Hippocampal formation (tissue), 2 donors: ENCODE results near the gene ZIC1.

Experiments used
- DNase-seq, 2 donors: peaks; one replicate each; lab custom pipeline; 2025; lab: John Stamatoyannopoulos, UW

ZIC1 gene

GRCh38 chr3:147409143-147410115 is at the start of gene ZIC1:
ZIC1 (plus strand) TSS chr3:147409365; CDS start chr3:147410113, 748 bp downstream.
- DNase-seq, result peak; percentile 55 to 69

GRCh38 chr3:147360051-147360439 is 49.1 kb upstream of the ZIC1 start:
- no peak for DNase-seq

- no peak for DNase-seq
Observed at GRCh38 chr3:147360646-147361453, 48.3 kb upstream of the ZIC1 start.

- DNase-seq, result no peak
Observed at GRCh38 chr3:147361454-147362420, 47.4 kb upstream of the ZIC1 start.

GRCh38 chr3:147364771-147365170 is 44.4 kb upstream of the ZIC1 start:
- no peak for DNase-seq

- no peak for DNase-seq
Observed at GRCh38 chr3:147365196-147366115, 43.7 kb upstream of the ZIC1 start.

- DNase-seq, result no peak
Observed at GRCh38 chr3:147367676-147368075, 41.5 kb upstream of the ZIC1 start.

GRCh38 chr3:147368151-147368550 is 41.0 kb upstream of the ZIC1 start:
- DNase-seq, result no peak

GRCh38 chr3:147368561-147369221 is 40.5 kb upstream of the ZIC1 start:
- DNase-seq, result no peak

- DNase-seq, result no peak
Observed at GRCh38 chr3:147369231-147369630, 39.9 kb upstream of the ZIC1 start.

- DNase-seq, result no peak
Observed at GRCh38 chr3:147369661-147370123, 39.5 kb upstream of the ZIC1 start.

- DNase-seq, result no peak
Observed at GRCh38 chr3:147370349-147370748, 38.8 kb upstream of the ZIC1 start.

- DNase-seq, result no peak
Observed at GRCh38 chr3:147371140-147371539, 38.0 kb upstream of the ZIC1 start.

GRCh38 chr3:147371771-147372340 is 37.3 kb upstream of the ZIC1 start:
- no peak for DNase-seq

- DNase-seq, result no peak
Observed at GRCh38 chr3:147372525-147373027, 36.6 kb upstream of the ZIC1 start.

GRCh38 chr3:147373301-147373700 is 35.9 kb upstream of the ZIC1 start:
- no peak for DNase-seq

GRCh38 chr3:147377412-147378367 is 31.5 kb upstream of the ZIC1 start:
- DNase-seq, result no peak

- no peak for DNase-seq
Observed at GRCh38 chr3:147379651-147380050, 29.5 kb upstream of the ZIC1 start.
